ENCODE measurements around the gene CTTNBP2.
"Not testable (repeated sequence)": the region's sequence is repeated elsewhere in the genome, so short reads cannot be mapped to it uniquely, and the experiment has no call there.

Gene CTTNBP2

GRCh38 chr7:117731455-117731854 is 141.8 kb downstream of the CTTNBP2 start:
- DNase-seq = no peak
- Mint-ChIP-seq H3K27me3 (peaks cover 3% of the 10 kb centered on the region), H3K9me3 (no peaks in the 10 kb centered on the region), H3K27ac (no peak overlapping the region), H3K4me1 (no peaks in the 10 kb centered on the region), H3K4me3 (no peak overlapping the region), H3K36me3 (no peaks in the 10 kb centered on the region)
- CTCF ChIA-PET = no interaction called here

- CTCF ChIA-PET = no interaction called here
Observed at GRCh38 chr7:117730390-117730789, 142.9 kb downstream of the CTTNBP2 start.

GRCh38 chr7:117728890-117729624 is 144.2 kb downstream of the CTTNBP2 start:
- Mint-ChIP-seq H3K4me1 (no peaks in the 10 kb centered on the region), H3K27ac (no peak overlapping the region), H3K4me3 (no peak overlapping the region), H3K27me3 (peaks cover 3% of the 10 kb centered on the region), H3K9me3 (no peaks in the 10 kb centered on the region), H3K36me3 (no peaks in the 10 kb centered on the region)
- CTCF ChIA-PET = interaction anchor here (0.6 kb wide), 1 partner anchor 13 kb away, joined by 3 read pairs; no protein-coding TSS in a partner anchor
- no peak for DNase-seq

More at GRCh38 chr7:117730390-117730789, 142.9 kb downstream of the CTTNBP2 start:
- no peak for DNase-seq
- no peaks in the 10 kb centered on the region for H3K36me3 Mint-ChIP-seq
- no peak overlapping the region for H3K4me3 Mint-ChIP-seq
- H3K9me3 Mint-ChIP-seq = no peaks in the 10 kb centered on the region
- no peaks in the 10 kb centered on the region for H3K4me1 Mint-ChIP-seq
- no peak overlapping the region for H3K27ac Mint-ChIP-seq
- H3K27me3 Mint-ChIP-seq = peaks cover 3% of the 10 kb centered on the region

GRCh38 chr7:117724898-117725297 is 148.3 kb downstream of the CTTNBP2 start:
- Mint-ChIP-seq H3K4me1 (no peaks in the 10 kb centered on the region), H3K27me3 (no peaks in the 10 kb centered on the region), H3K9me3 (no peaks in the 10 kb centered on the region), H3K27ac (no peak overlapping the region), H3K36me3 (no peaks in the 10 kb centered on the region), H3K4me3 (no peak overlapping the region)
- CTCF ChIA-PET = no interaction called here
- DNase-seq = no peak

- H3K9me3 Mint-ChIP-seq = no peaks in the 10 kb centered on the region
- CTCF ChIA-PET = interaction anchor here (0.7 kb wide), 1 partner anchor 351 kb away, joined by 3 read pairs; no protein-coding TSS in a partner anchor
Observed at GRCh38 chr7:117719377-117719776, 153.9 kb downstream of the CTTNBP2 start.

GRCh38 chr7:117718116-117718835 is 155.0 kb downstream of the CTTNBP2 start:
- H3K36me3 Mint-ChIP-seq = no peaks in the 10 kb centered on the region
- CTCF ChIA-PET = no interaction called here
- H3K4me1 Mint-ChIP-seq = no peaks in the 10 kb centered on the region
- H3K4me3 Mint-ChIP-seq = no peak overlapping the region
- no peak overlapping the region for H3K27ac Mint-ChIP-seq
- DNase-seq = no peak
- no peaks in the 10 kb centered on the region for H3K27me3 Mint-ChIP-seq
- no peaks in the 10 kb centered on the region for H3K9me3 Mint-ChIP-seq

More at GRCh38 chr7:117719377-117719776, 153.9 kb downstream of the CTTNBP2 start:
- Mint-ChIP-seq H3K36me3 (no peaks in the 10 kb centered on the region), H3K4me1 (no peaks in the 10 kb centered on the region), H3K4me3 (no peak overlapping the region), H3K27me3 (no peaks in the 10 kb centered on the region), H3K27ac (no peak overlapping the region)
- no peak for DNase-seq

- H3K4me1 Mint-ChIP-seq = no peaks in the 10 kb centered on the region
- DNase-seq = no peak
- no peaks in the 10 kb centered on the region for H3K27me3 Mint-ChIP-seq
- H3K9me3 Mint-ChIP-seq = no peaks in the 10 kb centered on the region
- no peak overlapping the region for H3K4me3 Mint-ChIP-seq
- H3K27ac Mint-ChIP-seq = no peak overlapping the region
- CTCF ChIA-PET = no interaction called here
- H3K36me3 Mint-ChIP-seq = no peaks in the 10 kb centered on the region
Observed at GRCh38 chr7:117717357-117717756, 155.9 kb downstream of the CTTNBP2 start.

GRCh38 chr7:117716707-117717299 is 156.4 kb downstream of the CTTNBP2 start:
- no peaks in the 10 kb centered on the region for H3K9me3 Mint-ChIP-seq
- no peak overlapping the region for H3K4me3 Mint-ChIP-seq
- no peaks in the 10 kb centered on the region for H3K27me3 Mint-ChIP-seq
- no peak overlapping the region for H3K27ac Mint-ChIP-seq
- H3K36me3 Mint-ChIP-seq = no peaks in the 10 kb centered on the region
- no peak for DNase-seq
- peaks cover 1% of the 10 kb centered on the region for H3K4me1 Mint-ChIP-seq
- CTCF ChIA-PET = interaction anchor here (1.1 kb wide), 1 partner anchor 21 kb away, joined by 3 read pairs; no protein-coding TSS in a partner anchor

- peaks cover 7% of the 10 kb centered on the region for H3K4me1 Mint-ChIP-seq
- DNase-seq = no peak
- no peak overlapping the region for H3K4me3 Mint-ChIP-seq
- no peaks in the 10 kb centered on the region for H3K9me3 Mint-ChIP-seq
- H3K27me3 Mint-ChIP-seq = no peaks in the 10 kb centered on the region
- no peaks in the 10 kb centered on the region for H3K36me3 Mint-ChIP-seq
- CTCF ChIA-PET = interaction anchor here (0.7 to 1.1 kb wide), 3 partner anchors 13 to 217 kb away, joined by 3 read pairs; no protein-coding TSS in a partner anchor
- no peak overlapping the region for H3K27ac Mint-ChIP-seq
Observed at GRCh38 chr7:117715784-117716445, 157.3 kb downstream of the CTTNBP2 start.

GRCh38 chr7:117711556-117711955 is 161.7 kb downstream of the CTTNBP2 start:
- Mint-ChIP-seq H3K36me3 (no peaks in the 10 kb centered on the region), H3K4me3 (no peak overlapping the region), H3K27ac (no peak overlapping the region), H3K4me1 (peaks cover 15% of the 10 kb centered on the region), H3K27me3 (no peaks in the 10 kb centered on the region), H3K9me3 (no peaks in the 10 kb centered on the region)
- no peak for DNase-seq
- CTCF ChIA-PET = no interaction called here

GRCh38 chr7:117708173-117708572 is 165.1 kb downstream of the CTTNBP2 start:
- CTCF ChIA-PET, H3K9me3 Mint-ChIP-seq: not testable (repeated sequence)

GRCh38 chr7:117707080-117707479 is 166.2 kb downstream of the CTTNBP2 start:
- CTCF ChIA-PET = no interaction called here
- no peaks in the 10 kb centered on the region for H3K27me3 Mint-ChIP-seq
- H3K4me1 Mint-ChIP-seq = peaks cover 15% of the 10 kb centered on the region
- H3K36me3 Mint-ChIP-seq = no peaks in the 10 kb centered on the region
- no peak overlapping the region for H3K4me3 Mint-ChIP-seq
- no peak overlapping the region for H3K27ac Mint-ChIP-seq
- no peaks in the 10 kb centered on the region for H3K9me3 Mint-ChIP-seq
- DNase-seq = no peak

More at GRCh38 chr7:117708173-117708572, 165.1 kb downstream of the CTTNBP2 start:
- not testable (repeated sequence) for H3K36me3 Mint-ChIP-seq, H3K4me3 Mint-ChIP-seq, H3K27ac Mint-ChIP-seq, H3K27me3 Mint-ChIP-seq, DNase-seq
- H3K4me1 Mint-ChIP-seq = peaks cover 15% of the 10 kb centered on the region

GRCh38 chr7:117706210-117706609 is 167.0 kb downstream of the CTTNBP2 start:
- no peak for DNase-seq
- Mint-ChIP-seq H3K4me1 (peaks cover 9% of the 10 kb centered on the region), H3K36me3 (no peaks in the 10 kb centered on the region)

GRCh38 chr7:117705630-117706029 is 167.6 kb downstream of the CTTNBP2 start:
- Mint-ChIP-seq H3K4me3 (no peak overlapping the region), H3K9me3 (no peaks in the 10 kb centered on the region), H3K27me3 (no peaks in the 10 kb centered on the region), H3K36me3 (no peaks in the 10 kb centered on the region), H3K27ac (no peak overlapping the region), H3K4me1 (peaks cover 9% of the 10 kb centered on the region)
- DNase-seq = no peak
- CTCF ChIA-PET = no interaction called here

More at GRCh38 chr7:117706210-117706609, 167.0 kb downstream of the CTTNBP2 start:
- no peaks in the 10 kb centered on the region for H3K9me3 Mint-ChIP-seq
- H3K4me3 Mint-ChIP-seq = no peak overlapping the region
- H3K27me3 Mint-ChIP-seq = no peaks in the 10 kb centered on the region
- no peak overlapping the region for H3K27ac Mint-ChIP-seq
- CTCF ChIA-PET = no interaction called here
